GM12874 (cell line): Measurements from ENCODE around the gene FBH1.
A peak's percentile ranks its signal among the peaks of the same experiment; 100 is the strongest.

Experiments used
- CTCF ChIP-seq: IDR thresholded peaks from 2 replicates; pipeline ENCODE4 v1.5.1; 2011; ENCODE audit warnings: low read depth, mild to moderate bottlenecking, control low read depth, low read length, moderate library complexity; ENCODE audit not compliant: insufficient read depth

The FBH1 gene

GRCh38 chr10:5976512-5977470 is 86.7 kb downstream of the FBH1 start:
- TF ChIP-seq CTCF: no peak

- peak; percentile 44 for TF ChIP-seq CTCF
Observed at GRCh38 chr10:5977471-5978229, 87.6 kb downstream of the FBH1 start, which contains the start of gene IL15RA. Gene IL15RA (minus strand): TSS chr10:5977543. CDS start chr10:5977492, 51 bp downstream.

- no peak for TF ChIP-seq CTCF
Observed at GRCh38 chr10:5978230-5978489, 88.1 kb downstream of the FBH1 start.

GRCh38 chr10:5981529-5981928 is 91.5 kb downstream of the FBH1 start:
- TF ChIP-seq CTCF: no peak

- TF ChIP-seq CTCF: no peak
Observed at GRCh38 chr10:5983774-5984173, 93.7 kb downstream of the FBH1 start.

GRCh38 chr10:5985029-5985428 is 95.0 kb downstream of the FBH1 start:
- TF ChIP-seq CTCF: no peak
